Measurements from ENCODE around the gene CLTC.
"Not testable (repeated sequence)": the region's sequence is repeated elsewhere in the genome, so short reads cannot be mapped to it uniquely, and the experiment has no call there.

Gene CLTC

GRCh38 chr17:59619298-59620063 is at the start of gene CLTC:
TSS of gene CLTC (plus strand) at chr17:59619895. CDS start at chr17:59620132, 237 bp downstream.
- in situ Hi-C loops (cut with MboI; ENCODE audit: low sequenced_read_pairs) = no loop called here

GRCh38 chr17:59572301-59572924 is 47.3 kb upstream of the CLTC start:
- in situ Hi-C loops (cut with MboI; ENCODE audit: low sequenced_read_pairs) = no loop called here

GRCh38 chr17:59584168-59584567 is 35.5 kb upstream of the CLTC start:
- in situ Hi-C loops (cut with MboI; ENCODE audit: low sequenced_read_pairs) = not testable (repeated sequence)

- in situ Hi-C loops (cut with MboI; ENCODE audit: low sequenced_read_pairs) = no loop called here
Measured at GRCh38 chr17:59600169-59600568, 19.5 kb upstream of the CLTC start.

- in situ Hi-C loops (cut with MboI; ENCODE audit: low sequenced_read_pairs) = no loop called here
Measured at GRCh38 chr17:59601130-59601529, 18.6 kb upstream of the CLTC start.

- in situ Hi-C loops (cut with MboI; ENCODE audit: low sequenced_read_pairs) = no loop called here
Measured at GRCh38 chr17:59607061-59607460, 12.6 kb upstream of the CLTC start.

- in situ Hi-C loops (cut with MboI; ENCODE audit: low sequenced_read_pairs) = no loop called here
Measured at GRCh38 chr17:59607817-59608403, 11.8 kb upstream of the CLTC start.

GRCh38 chr17:59611503-59611902 is 8.2 kb upstream of the CLTC start:
- in situ Hi-C loops (cut with MboI; ENCODE audit: low sequenced_read_pairs) = no loop called here

- in situ Hi-C loops (cut with MboI; ENCODE audit: low sequenced_read_pairs) = no loop called here
Measured at GRCh38 chr17:59616253-59616920, 3.3 kb upstream of the CLTC start.

GRCh38 chr17:59617156-59617732 is 2.5 kb upstream of the CLTC start:
- in situ Hi-C loops (cut with MboI; ENCODE audit: low sequenced_read_pairs) = no loop called here

GRCh38 chr17:59619035-59619297 is 729 bp upstream of the CLTC start:
- in situ Hi-C loops (cut with MboI; ENCODE audit: low sequenced_read_pairs) = no loop called here

- in situ Hi-C loops (cut with MboI; ENCODE audit: low sequenced_read_pairs) = no loop called here
Measured at GRCh38 chr17:59620064-59620359, 317 bp downstream of the CLTC start.

- in situ Hi-C loops (cut with MboI; ENCODE audit: low sequenced_read_pairs) = no loop called here
Measured at GRCh38 chr17:59620518-59621259, 994 bp downstream of the CLTC start.

- in situ Hi-C loops (cut with MboI; ENCODE audit: low sequenced_read_pairs) = no loop called here
Measured at GRCh38 chr17:59621771-59622170, 2.1 kb downstream of the CLTC start.

- in situ Hi-C loops (cut with MboI; ENCODE audit: low sequenced_read_pairs) = no loop called here
Measured at GRCh38 chr17:59623151-59623550, 3.5 kb downstream of the CLTC start.

- in situ Hi-C loops (cut with MboI; ENCODE audit: low sequenced_read_pairs) = no loop called here
Measured at GRCh38 chr17:59626756-59627155, 7.1 kb downstream of the CLTC start.

GRCh38 chr17:59627274-59627673 is 7.6 kb downstream of the CLTC start:
- in situ Hi-C loops (cut with MboI; ENCODE audit: low sequenced_read_pairs) = no loop called here

GRCh38 chr17:59627770-59628171 is 8.1 kb downstream of the CLTC start:
- in situ Hi-C loops (cut with MboI; ENCODE audit: low sequenced_read_pairs) = no loop called here

GRCh38 chr17:59629174-59629573 is 9.5 kb downstream of the CLTC start:
- in situ Hi-C loops (cut with MboI; ENCODE audit: low sequenced_read_pairs) = no loop called here

- in situ Hi-C loops (cut with MboI; ENCODE audit: low sequenced_read_pairs) = no loop called here
Measured at GRCh38 chr17:59631276-59631675, 11.6 kb downstream of the CLTC start.

- in situ Hi-C loops (cut with MboI; ENCODE audit: low sequenced_read_pairs) = no loop called here
Measured at GRCh38 chr17:59632398-59632797, 12.7 kb downstream of the CLTC start.

Measured in HL-60/S4 treated with retinoic acid at 250 ng/mL for 4 days and 3 days (cell line).